ENCODE results near the gene PSMB8.

Gene PSMB8

GRCh38 chr6:32855467-32856174 is 11.8 kb upstream of the PSMB8 start:
- peak; percentile 61 to 72 for DNase-seq
- no peak overlapping the region for H3K4ac ChIP-seq (ENCODE audit: low read depth, low read length)
- no CpG with 5 or more reads among the region's 8 CpGs for WGBS (ENCODE audit: extremely low coverage, insufficient coverage, insufficient read length)

GRCh38 chr6:32854376-32855178 is 10.7 kb upstream of the PSMB8 start:
- Histone ChIP-seq H3K27ac (ENCODE audit: low read depth, low read length) (no peak overlapping the region), H3K23ac (ENCODE audit: low read length) (no peak overlapping the region), H3K79me1 (ENCODE audit: low read length) (no peaks in the 10 kb centered on the region), H2AK5ac (ENCODE audit: low read length) (no peak overlapping the region), H3K18ac (ENCODE audit: low read length) (no peak overlapping the region), H3K9me3 (ENCODE audit: insufficient read depth, low read depth, low read length) (peaks cover 5% of the 10 kb centered on the region), H4K8ac (ENCODE audit: low read depth, low read length) (no peak overlapping the region), H3K79me2 (ENCODE audit: control insufficient read depth, insufficient read depth, low read length, poor library complexity) (no peaks in the 10 kb centered on the region), H2BK12ac (ENCODE audit: low read length) (no peak overlapping the region), H3K4me3 (ENCODE audit: low read depth, low read length) (no peak overlapping the region), H2AFZ (ENCODE audit: insufficient read depth, low read length, poor library complexity) (no peak overlapping the region), H3K9ac (ENCODE audit: low read length) (no peak overlapping the region), H2BK5ac (ENCODE audit: low read depth, low read length, poor library complexity) (no peak overlapping the region), H4K91ac (ENCODE audit: low read depth, low read length) (no peak overlapping the region), H3K4me1 (ENCODE audit: control insufficient read depth in 1 of 2, insufficient read depth in 2 of 2, low read length in 2 of 2) (peaks cover 17 to 20% of the 10 kb centered on the region in 2 experiments), H3K4ac (ENCODE audit: low read depth, low read length) (no peak overlapping the region), H3K4me2 (ENCODE audit: low read length) (peak overlapping the region; percentile 85), H3K27me3 (ENCODE audit: insufficient read depth, low read length) (peaks cover 43% of the 10 kb centered on the region), H3K14ac (ENCODE audit: low read length) (no peak overlapping the region), H2BK120ac (ENCODE audit: insufficient read depth, low read length, poor library complexity) (no peak overlapping the region), H3K36me3 (ENCODE audit: control insufficient read depth in 1 of 2, insufficient read depth in 2 of 2, low read length in 2 of 2) (no peaks in the 10 kb centered on the region), H4K12ac (ENCODE audit: low read depth, low read length) (no peak overlapping the region)
- no CpG with 5 or more reads among the region's 24 CpGs for WGBS (ENCODE audit: extremely low coverage, insufficient coverage, insufficient read length)
- peak in 1 of 2 donors; percentile 18 for DNase-seq

More at GRCh38 chr6:32855467-32856174, 11.8 kb upstream of the PSMB8 start:
- Histone ChIP-seq H3K36me3 (ENCODE audit: control insufficient read depth in 1 of 2, insufficient read depth in 2 of 2, low read length in 2 of 2) (no peaks in the 10 kb centered on the region), H3K79me2 (ENCODE audit: control insufficient read depth, insufficient read depth, low read length, poor library complexity) (no peaks in the 10 kb centered on the region), H3K14ac (ENCODE audit: low read length) (no peak overlapping the region), H3K4me1 (ENCODE audit: control insufficient read depth in 1 of 2, insufficient read depth in 2 of 2, low read length in 2 of 2) (peaks cover 17 to 20% of the 10 kb centered on the region in 2 experiments), H4K91ac (ENCODE audit: low read depth, low read length) (no peak overlapping the region), H3K18ac (ENCODE audit: low read length) (no peak overlapping the region), H3K27me3 (ENCODE audit: insufficient read depth, low read length) (peaks cover 41% of the 10 kb centered on the region), H4K8ac (ENCODE audit: low read depth, low read length) (no peak overlapping the region), H2AFZ (ENCODE audit: insufficient read depth, low read length, poor library complexity) (no peak overlapping the region), H2BK5ac (ENCODE audit: low read depth, low read length, poor library complexity) (no peak overlapping the region), H2AK5ac (ENCODE audit: low read length) (no peak overlapping the region), H3K4me2 (ENCODE audit: low read length) (no peak overlapping the region), H3K9ac (ENCODE audit: low read length) (no peak overlapping the region), H4K12ac (ENCODE audit: low read depth, low read length) (no peak overlapping the region), H3K4me3 (ENCODE audit: low read depth, low read length) (no peak overlapping the region), H3K79me1 (ENCODE audit: low read length) (no peaks in the 10 kb centered on the region), H2BK12ac (ENCODE audit: low read length) (no peak overlapping the region), H3K9me3 (ENCODE audit: insufficient read depth, low read depth, low read length) (peaks cover 5% of the 10 kb centered on the region), H2BK120ac (ENCODE audit: insufficient read depth, low read length, poor library complexity) (no peak overlapping the region), H3K27ac (ENCODE audit: low read depth, low read length) (no peak overlapping the region), H3K23ac (ENCODE audit: low read length) (no peak overlapping the region)

GRCh38 chr6:32853541-32854375 is 9.9 kb upstream of the PSMB8 start, which contains the start of the genes PSMB9 and TAP1:
TSS of gene PSMB9 (plus strand) at chr6:32854192. CDS start at chr6:32854230, 38 bp downstream.
TSS of gene TAP1 (minus strand) at chr6:32853704. CDS start at chr6:32853636, 68 bp downstream.
- Histone ChIP-seq H4K12ac (ENCODE audit: low read depth, low read length) (no peak within 1 kb of the TSS), H3K4me1 (ENCODE audit: control insufficient read depth in 1 of 2, insufficient read depth in 2 of 2, low read length in 2 of 2) (peaks cover 17 to 20% of the 10 kb centered on the region in 2 experiments), H3K27ac (ENCODE audit: low read depth, low read length) (no peak within 1 kb of the TSS), H3K79me1 (ENCODE audit: low read length) (no peaks in the 10 kb centered on the region), H3K9me3 (ENCODE audit: insufficient read depth, low read depth, low read length) (peaks cover 5% of the 10 kb centered on the region), H2BK120ac (ENCODE audit: insufficient read depth, low read length, poor library complexity) (no peak within 1 kb of the TSS), H2AFZ (ENCODE audit: insufficient read depth, low read length, poor library complexity) (peak within 1 kb of the TSS; percentile 50), H2BK5ac (ENCODE audit: low read depth, low read length, poor library complexity) (no peak within 1 kb of the TSS), H3K18ac (ENCODE audit: low read length) (no peak within 1 kb of the TSS), H3K4ac (ENCODE audit: low read depth, low read length) (no peak within 1 kb of the TSS), H3K23ac (ENCODE audit: low read length) (no peak within 1 kb of the TSS), H3K27me3 (ENCODE audit: insufficient read depth, low read length) (peaks cover 43% of the 10 kb centered on the region), H3K14ac (ENCODE audit: low read length) (no peak within 1 kb of the TSS), H3K79me2 (ENCODE audit: control insufficient read depth, insufficient read depth, low read length, poor library complexity) (no peaks in the 10 kb centered on the region), H3K4me3 (ENCODE audit: low read depth, low read length) (peak within 1 kb of the TSS; percentile 61), H3K36me3 (ENCODE audit: control insufficient read depth in 1 of 2, insufficient read depth in 2 of 2, low read length in 2 of 2) (no peaks in the 10 kb centered on the region), H2AK5ac (ENCODE audit: low read length) (no peak within 1 kb of the TSS), H2BK12ac (ENCODE audit: low read length) (no peak within 1 kb of the TSS), H4K91ac (ENCODE audit: low read depth, low read length) (no peak within 1 kb of the TSS), H3K4me2 (ENCODE audit: low read length) (peak within 1 kb of the TSS; percentile 85), H4K8ac (ENCODE audit: low read depth, low read length) (no peak within 1 kb of the TSS), H3K9ac (ENCODE audit: low read length) (no peak within 1 kb of the TSS)
- WGBS (ENCODE audit: extremely low coverage, insufficient coverage, insufficient read length): no CpG with 5 or more reads among the region's 68 CpGs
- DNase-seq: peak; percentile 98 to 99
